Measurements from ENCODE around the gene GRM1. TPM values are rescaled to one million over a fixed set of nuclear protein-coding genes. Genes with fewer than 3 reads are reported as not detected.

The GRM1 gene
- total RNA-seq, 1 donor = under 0.01 TPM

DNA sequence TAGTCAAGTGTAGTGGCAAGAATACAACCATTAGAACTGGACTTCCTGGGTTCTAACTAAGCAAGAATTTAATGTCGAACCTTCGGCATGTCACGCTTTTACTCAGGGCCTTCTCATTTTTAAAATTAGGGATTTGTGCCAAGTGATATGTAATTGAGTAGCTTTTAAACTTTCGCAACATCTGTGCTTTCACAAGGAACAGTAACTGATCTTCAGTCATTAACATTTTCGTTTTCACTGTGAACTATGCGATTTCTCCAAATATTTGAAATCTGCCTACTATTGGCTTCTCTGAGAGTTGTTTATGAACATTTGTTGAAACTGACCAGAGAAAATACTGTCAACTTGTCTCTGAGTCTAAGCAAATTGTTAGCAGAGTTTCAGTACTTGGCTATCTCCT, 27.6 kb downstream of the GRM1 start:
- H3K4me3 ChIP-seq (ENCODE audit: low read depth, low read length) = no peak overlapping the region
- no peak for TF ChIP-seq CTCF (IDR thresholded peaks at IDR 0.05; ENCODE audit: insufficient read depth, low read depth, low read length)
- DNase-seq (ENCODE audit: low read depth) = no peak

GRCh38 chr6:146065690-146066089, 36.8 kb downstream of the GRM1 start:
- no peak overlapping the region for H3K4me3 ChIP-seq (ENCODE audit: low read depth, low read length)
- TF ChIP-seq CTCF (IDR thresholded peaks at IDR 0.05; ENCODE audit: insufficient read depth, low read depth, low read length) = no peak
- no peak for DNase-seq (ENCODE audit: low read depth)

DNA sequence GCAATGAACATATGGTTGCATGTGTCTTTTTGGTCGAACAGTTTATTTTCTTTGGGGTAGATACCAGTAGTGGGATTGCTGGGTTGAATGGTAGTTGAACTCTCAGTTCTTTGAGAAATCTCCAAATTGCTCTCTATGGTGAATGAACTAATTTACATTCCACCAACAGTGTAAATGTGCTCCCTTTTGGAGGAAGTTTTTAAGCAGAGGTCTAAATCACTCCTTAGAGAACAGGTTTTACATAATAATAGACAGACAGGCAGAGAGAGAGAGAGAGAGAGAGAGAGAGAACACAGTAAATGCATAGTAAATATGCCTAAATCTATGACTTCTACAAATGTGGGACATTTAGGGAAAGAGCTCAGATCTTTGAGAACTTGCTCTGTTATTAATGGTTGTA, 37.6 kb downstream of the GRM1 start:
- DNase-seq (ENCODE audit: low read depth) = no peak
- H3K4me3 ChIP-seq (ENCODE audit: low read depth, low read length) = no peak overlapping the region
- TF ChIP-seq CTCF (IDR thresholded peaks at IDR 0.05; ENCODE audit: insufficient read depth, low read depth, low read length) = no peak

DNA sequence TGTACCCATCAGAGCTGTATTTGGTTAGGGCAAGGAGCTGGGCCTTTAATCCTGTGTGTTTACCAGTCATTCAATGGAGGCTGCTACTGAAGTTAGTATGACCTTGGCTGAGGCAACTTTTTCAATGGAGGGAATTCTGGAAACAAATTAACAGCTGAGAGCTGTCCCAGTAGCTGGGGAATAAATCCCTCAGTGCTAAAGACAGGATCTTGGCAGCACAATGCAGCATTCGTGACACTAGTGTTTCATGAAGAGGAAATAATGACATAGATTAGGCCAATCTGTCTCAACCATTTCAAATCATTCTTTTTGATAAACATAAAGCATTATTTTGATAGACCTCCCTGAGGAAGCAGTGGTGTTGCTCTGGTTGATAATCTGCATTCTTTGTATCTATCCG, 42.9 kb downstream of the GRM1 start:
- no peak overlapping the region for H3K4me3 ChIP-seq (ENCODE audit: low read depth, low read length)
- DNase-seq (ENCODE audit: low read depth) = no peak
- no peak for TF ChIP-seq CTCF (IDR thresholded peaks at IDR 0.05; ENCODE audit: insufficient read depth, low read depth, low read length)

- no peak for TF ChIP-seq CTCF (IDR thresholded peaks at IDR 0.05; ENCODE audit: insufficient read depth, low read depth, low read length)
- no peak for DNase-seq (ENCODE audit: low read depth)
- H3K4me3 ChIP-seq (ENCODE audit: low read depth, low read length) = no peak overlapping the region
Observed at GRCh38 chr6:146077992-146078391, 49.1 kb downstream of the GRM1 start.

DNA sequence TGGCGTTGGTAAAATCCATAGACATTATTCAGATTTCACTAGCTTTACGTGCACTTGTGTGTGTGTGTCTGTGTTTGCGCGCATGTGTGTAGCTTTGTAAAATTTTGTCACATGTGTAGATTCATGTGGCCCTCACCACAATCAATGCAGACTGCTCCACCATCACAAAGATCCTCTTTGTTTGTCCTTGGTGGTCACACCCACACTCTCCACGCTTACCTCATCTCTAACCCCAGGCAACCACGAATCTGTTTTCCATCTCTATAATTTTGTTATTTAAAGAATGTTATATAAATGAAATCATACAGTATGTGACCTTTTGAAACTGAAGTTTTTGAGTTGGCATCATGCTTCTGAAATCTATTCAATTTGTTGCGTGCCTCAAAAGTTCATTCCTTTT, 58.5 kb downstream of the GRM1 start:
- no peak for TF ChIP-seq CTCF (IDR thresholded peaks at IDR 0.05; ENCODE audit: insufficient read depth, low read depth, low read length)
- no peak for DNase-seq (ENCODE audit: low read depth)

DNA sequence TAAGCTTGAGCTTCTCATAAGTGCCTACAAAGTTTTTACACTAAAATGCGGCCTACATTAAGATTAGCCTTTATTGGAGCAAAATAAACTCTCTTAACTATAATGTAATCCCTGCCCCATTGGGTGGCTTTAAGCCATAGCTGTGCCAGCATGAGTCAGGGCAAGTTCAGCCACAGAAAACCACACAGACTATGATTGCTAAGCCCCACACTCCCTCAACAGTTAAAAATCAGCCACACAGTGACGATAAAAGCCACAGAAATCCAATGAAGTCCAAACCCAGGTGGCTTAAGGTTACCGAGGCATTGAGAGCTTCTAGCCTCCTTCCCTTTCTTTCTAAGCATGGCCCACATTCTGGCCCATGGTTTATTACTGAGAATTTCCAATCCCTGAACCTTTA, 61.6 kb downstream of the GRM1 start:
- no peak for DNase-seq (ENCODE audit: low read depth)
- H3K4me3 ChIP-seq (ENCODE audit: low read depth, low read length) = no peak overlapping the region
- no peak for TF ChIP-seq CTCF (IDR thresholded peaks at IDR 0.05; ENCODE audit: insufficient read depth, low read depth, low read length)

More for the DNA sequence above, 58.5 kb downstream of the GRM1 start:
- no peak overlapping the region for H3K4me3 ChIP-seq (ENCODE audit: low read depth, low read length)

All from fibroblast of villous mesenchyme (primary cell).